DOHH2 (cell line): ENCODE results near the gene CCDC177.

Experiments
- CTCF ChIP-seq: fragments of 200-600 bp; sonication (generic); IDR thresholded peaks from one replicate; pipeline ENCODE4 v1.5.1; 2014; ENCODE audit warnings: antibody characterized with exemption, mild to moderate bottlenecking, low read depth, low read length; ENCODE audit not compliant: poor library complexity, severe bottlenecking
- EZH2phosphoT487 ChIP-seq: fragments of 200-600 bp; sonication (generic); IDR thresholded peaks from 2 replicates; pipeline ENCODE4 v1.6.1; 2017; ENCODE audit warnings: borderline replicate concordance, mild to moderate bottlenecking, antibody characterized with exemption, low read length, moderate library complexity, mixed read lengths

GRCh38 chr14:69538766-69539165, 35.9 kb downstream of the CCDC177 start:
- TF ChIP-seq CTCF (no peak), EZH2phosphoT487 (no peak)
